ENCODE data around the gene APBA1.

DNA sequence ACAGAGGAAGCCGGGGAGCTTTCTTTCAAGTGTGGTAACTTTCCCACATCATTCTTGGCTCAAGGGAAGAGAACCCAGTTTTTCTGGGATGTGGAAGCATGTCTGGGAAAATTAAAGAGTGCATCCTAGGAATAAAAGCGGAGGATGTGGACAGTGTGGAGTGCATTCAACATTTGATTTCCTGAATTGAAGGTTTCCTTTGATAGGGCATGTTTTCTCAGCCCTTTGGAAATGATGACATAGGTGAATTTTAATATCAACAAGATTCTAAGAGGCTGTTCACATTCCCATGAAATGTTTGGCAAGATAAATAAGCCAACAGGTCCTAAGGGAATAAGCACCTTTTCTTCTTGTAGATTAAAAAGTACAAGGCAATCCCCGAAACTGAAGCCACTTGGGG, 283.6 kb downstream of the APBA1 start:
- TF ChIP-seq GABPA (IDR thresholded peaks at IDR 0.05; ENCODE audit: borderline replicate concordance, insufficient read depth, low read length) (no peak), CHD2 (IDR thresholded peaks at IDR 0.05; ENCODE audit: low read length) (no peak), POLR2A (IDR thresholded peaks at IDR 0.05; ENCODE audit: control extremely low read depth in 1 of 2, low read depth in 2 of 2, low read length in 2 of 2) (no peak), TAF1 (IDR thresholded peaks at IDR 0.05; ENCODE audit: low read depth, low read length) (no peak), EP300 (IDR thresholded peaks at IDR 0.05; ENCODE audit: borderline replicate concordance in 1 of 2, low read depth in 2 of 2, low read length in 2 of 2) (no peak), POLR2AphosphoS5 (IDR thresholded peaks at IDR 0.05; ENCODE audit: low read depth, low read length) (no peak)
- TF ChIP-seq, protein P1, sequence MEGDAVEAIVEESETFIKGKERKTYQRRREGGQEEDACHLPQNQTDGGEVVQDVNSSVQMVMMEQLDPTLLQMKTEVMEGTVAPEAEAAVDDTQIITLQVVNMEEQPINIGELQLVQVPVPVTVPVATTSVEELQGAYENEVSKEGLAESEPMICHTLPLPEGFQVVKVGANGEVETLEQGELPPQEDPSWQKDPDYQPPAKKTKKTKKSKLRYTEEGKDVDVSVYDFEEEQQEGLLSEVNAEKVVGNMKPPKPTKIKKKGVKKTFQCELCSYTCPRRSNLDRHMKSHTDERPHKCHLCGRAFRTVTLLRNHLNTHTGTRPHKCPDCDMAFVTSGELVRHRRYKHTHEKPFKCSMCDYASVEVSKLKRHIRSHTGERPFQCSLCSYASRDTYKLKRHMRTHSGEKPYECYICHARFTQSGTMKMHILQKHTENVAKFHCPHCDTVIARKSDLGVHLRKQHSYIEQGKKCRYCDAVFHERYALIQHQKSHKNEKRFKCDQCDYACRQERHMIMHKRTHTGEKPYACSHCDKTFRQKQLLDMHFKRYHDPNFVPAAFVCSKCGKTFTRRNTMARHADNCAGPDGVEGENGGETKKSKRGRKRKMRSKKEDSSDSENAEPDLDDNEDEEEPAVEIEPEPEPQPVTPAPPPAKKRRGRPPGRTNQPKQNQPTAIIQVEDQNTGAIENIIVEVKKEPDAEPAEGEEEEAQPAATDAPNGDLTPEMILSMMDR (IDR thresholded peaks at IDR 0.05; ENCODE audit: control extremely low read depth in 1 of 3, insufficient read depth in 1 of 3, low read depth in 1 of 3, low read length in 3 of 3): no peak
- TF ChIP-seq, protein P2, sequence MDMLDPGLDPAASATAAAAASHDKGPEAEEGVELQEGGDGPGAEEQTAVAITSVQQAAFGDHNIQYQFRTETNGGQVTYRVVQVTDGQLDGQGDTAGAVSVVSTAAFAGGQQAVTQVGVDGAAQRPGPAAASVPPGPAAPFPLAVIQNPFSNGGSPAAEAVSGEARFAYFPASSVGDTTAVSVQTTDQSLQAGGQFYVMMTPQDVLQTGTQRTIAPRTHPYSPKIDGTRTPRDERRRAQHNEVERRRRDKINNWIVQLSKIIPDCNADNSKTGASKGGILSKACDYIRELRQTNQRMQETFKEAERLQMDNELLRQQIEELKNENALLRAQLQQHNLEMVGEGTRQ (IDR thresholded peaks at IDR 0.05; ENCODE audit: low read length): no peak

All from H1 (cell line).